Activated naive CD4-positive, alpha-beta T cell treated with anti-CD3 and anti-CD28 coated beads, Interleukin-2, amount 50 U/mL, for 24 hours (primary cell): Measurements from ENCODE around the gene DNAJC27.

Source experiments
- H3K27ac Mint-ChIP-seq: one replicate; pipeline ENCODE4 v1.8.0; 2021; ENCODE audit warnings: mild to moderate bottlenecking, mixed read lengths
- H3K27me3 Mint-ChIP-seq: one replicate; pipeline ENCODE4 v1.8.0; 2021; ENCODE audit warnings: mixed read lengths
- H3K36me3 Mint-ChIP-seq: one replicate; pipeline ENCODE4 v1.8.0; 2021; ENCODE audit warnings: mixed read lengths
- H3K4me1 Mint-ChIP-seq: one replicate; pipeline ENCODE4 v1.8.0; 2021; ENCODE audit warnings: mixed read lengths
- H3K4me3 Mint-ChIP-seq: one replicate; pipeline ENCODE4 v1.8.0; 2021; ENCODE audit warnings: mild to moderate bottlenecking, mixed read lengths
- H3K9me3 Mint-ChIP-seq: one replicate; pipeline ENCODE4 v1.8.0; 2021; ENCODE audit warnings: mixed read lengths

DNAJC27 gene

GRCh38 chr2:24910245-24910644, 61.5 kb downstream of the DNAJC27 start:
- H3K27me3 Mint-ChIP-seq: no peaks in the 10 kb centered on the region
- H3K9me3 Mint-ChIP-seq: no peaks in the 10 kb centered on the region
- H3K36me3 Mint-ChIP-seq: peaks cover 12% of the 10 kb centered on the region
- H3K27ac Mint-ChIP-seq: no peak overlapping the region
- H3K4me1 Mint-ChIP-seq: peaks cover 7% of the 10 kb centered on the region
- no peak overlapping the region for H3K4me3 Mint-ChIP-seq

GRCh38 chr2:24909555-24910177, 62.1 kb downstream of the DNAJC27 start:
- Mint-ChIP-seq H3K4me1 (peaks cover 3% of the 10 kb centered on the region), H3K9me3 (no peaks in the 10 kb centered on the region), H3K27me3 (no peaks in the 10 kb centered on the region), H3K36me3 (peaks cover 15% of the 10 kb centered on the region), H3K27ac (no peak overlapping the region), H3K4me3 (no peak overlapping the region)

GRCh38 chr2:24908461-24908901, 63.3 kb downstream of the DNAJC27 start:
- H3K4me1 Mint-ChIP-seq: peaks cover 3% of the 10 kb centered on the region
- H3K27me3 Mint-ChIP-seq: no peaks in the 10 kb centered on the region
- H3K4me3 Mint-ChIP-seq: no peak overlapping the region
- no peak overlapping the region for H3K27ac Mint-ChIP-seq
- no peaks in the 10 kb centered on the region for H3K9me3 Mint-ChIP-seq
- peaks cover 16% of the 10 kb centered on the region for H3K36me3 Mint-ChIP-seq

GRCh38 chr2:24907116-24907515, 64.6 kb downstream of the DNAJC27 start:
- Mint-ChIP-seq H3K27me3 (no peaks in the 10 kb centered on the region), H3K4me3 (no peak overlapping the region), H3K4me1 (peaks cover 3% of the 10 kb centered on the region), H3K9me3 (no peaks in the 10 kb centered on the region), H3K27ac (no peak overlapping the region), H3K36me3 (peaks cover 21% of the 10 kb centered on the region)

- peaks cover 18% of the 10 kb centered on the region for H3K36me3 Mint-ChIP-seq
- H3K4me1 Mint-ChIP-seq: peaks cover 3% of the 10 kb centered on the region
- H3K27ac Mint-ChIP-seq: no peak overlapping the region
- no peaks in the 10 kb centered on the region for H3K9me3 Mint-ChIP-seq
- no peak overlapping the region for H3K4me3 Mint-ChIP-seq
- H3K27me3 Mint-ChIP-seq: no peaks in the 10 kb centered on the region
Observed at GRCh38 chr2:24906466-24906865, 65.3 kb downstream of the DNAJC27 start.

- peaks cover 3% of the 10 kb centered on the region for H3K4me1 Mint-ChIP-seq
- no peak overlapping the region for H3K27ac Mint-ChIP-seq
- H3K36me3 Mint-ChIP-seq: peaks cover 13% of the 10 kb centered on the region
- no peaks in the 10 kb centered on the region for H3K27me3 Mint-ChIP-seq
- H3K9me3 Mint-ChIP-seq: no peaks in the 10 kb centered on the region
- H3K4me3 Mint-ChIP-seq: no peak overlapping the region
Observed at GRCh38 chr2:24903161-24904103, 68.3 kb downstream of the DNAJC27 start.

- no peaks in the 10 kb centered on the region for H3K4me1 Mint-ChIP-seq
- no peak overlapping the region for H3K27ac Mint-ChIP-seq
- H3K4me3 Mint-ChIP-seq: no peak overlapping the region
- no peaks in the 10 kb centered on the region for H3K27me3 Mint-ChIP-seq
- peaks cover 26% of the 10 kb centered on the region for H3K36me3 Mint-ChIP-seq
- H3K9me3 Mint-ChIP-seq: peaks cover 18% of the 10 kb centered on the region
Observed at GRCh38 chr2:24899361-24899910, 72.3 kb downstream of the DNAJC27 start.

GRCh38 chr2:24898122-24899109, 73.3 kb downstream of the DNAJC27 start:
- no peak overlapping the region for H3K4me3 Mint-ChIP-seq
- peaks cover 27% of the 10 kb centered on the region for H3K36me3 Mint-ChIP-seq
- H3K4me1 Mint-ChIP-seq: no peaks in the 10 kb centered on the region
- no peaks in the 10 kb centered on the region for H3K27me3 Mint-ChIP-seq
- no peak overlapping the region for H3K27ac Mint-ChIP-seq
- peaks cover 25% of the 10 kb centered on the region for H3K9me3 Mint-ChIP-seq

GRCh38 chr2:24894750-24895149, 77.0 kb downstream of the DNAJC27 start:
- no peaks in the 10 kb centered on the region for H3K27me3 Mint-ChIP-seq
- H3K4me3 Mint-ChIP-seq: no peak overlapping the region
- no peak overlapping the region for H3K27ac Mint-ChIP-seq
- H3K9me3 Mint-ChIP-seq: peaks cover 25% of the 10 kb centered on the region
- peaks cover 22% of the 10 kb centered on the region for H3K36me3 Mint-ChIP-seq
- H3K4me1 Mint-ChIP-seq: no peaks in the 10 kb centered on the region

GRCh38 chr2:24893934-24894333, 77.8 kb downstream of the DNAJC27 start:
- H3K36me3 Mint-ChIP-seq: peaks cover 22% of the 10 kb centered on the region
- H3K27me3 Mint-ChIP-seq: no peaks in the 10 kb centered on the region
- no peaks in the 10 kb centered on the region for H3K4me1 Mint-ChIP-seq
- H3K27ac Mint-ChIP-seq: no peak overlapping the region
- no peak overlapping the region for H3K4me3 Mint-ChIP-seq
- peaks cover 25% of the 10 kb centered on the region for H3K9me3 Mint-ChIP-seq
